ENCODE data around the gene SORCS1. TPM values are rescaled to one million over a fixed set of nuclear protein-coding genes. Genes with fewer than 3 reads are reported as not detected.

Gene SORCS1
- total RNA-seq, 1 donor from 2014 or later = 13.6 TPM

DNA sequence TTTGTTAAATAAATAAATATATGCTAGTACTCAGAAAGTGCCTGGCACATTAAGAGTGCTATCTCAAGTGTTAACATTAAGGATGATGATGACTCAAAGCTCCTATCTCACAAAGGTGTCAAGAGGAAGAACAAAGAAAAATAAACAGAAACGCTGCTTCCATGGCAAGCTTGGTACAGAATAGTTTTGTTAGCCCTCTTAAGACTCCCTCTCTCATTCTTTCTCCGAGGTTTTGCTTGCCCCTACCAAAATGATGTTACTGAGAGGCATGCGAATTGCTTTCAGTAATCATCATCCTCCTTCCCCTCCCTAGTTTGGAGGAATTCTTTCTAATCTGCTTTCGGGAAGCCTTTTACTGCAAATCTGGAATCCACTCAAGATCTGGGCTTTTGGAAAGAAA lies 96.7 kb downstream of the SORCS1 start:
- TF ChIP-seq, protein P1, sequence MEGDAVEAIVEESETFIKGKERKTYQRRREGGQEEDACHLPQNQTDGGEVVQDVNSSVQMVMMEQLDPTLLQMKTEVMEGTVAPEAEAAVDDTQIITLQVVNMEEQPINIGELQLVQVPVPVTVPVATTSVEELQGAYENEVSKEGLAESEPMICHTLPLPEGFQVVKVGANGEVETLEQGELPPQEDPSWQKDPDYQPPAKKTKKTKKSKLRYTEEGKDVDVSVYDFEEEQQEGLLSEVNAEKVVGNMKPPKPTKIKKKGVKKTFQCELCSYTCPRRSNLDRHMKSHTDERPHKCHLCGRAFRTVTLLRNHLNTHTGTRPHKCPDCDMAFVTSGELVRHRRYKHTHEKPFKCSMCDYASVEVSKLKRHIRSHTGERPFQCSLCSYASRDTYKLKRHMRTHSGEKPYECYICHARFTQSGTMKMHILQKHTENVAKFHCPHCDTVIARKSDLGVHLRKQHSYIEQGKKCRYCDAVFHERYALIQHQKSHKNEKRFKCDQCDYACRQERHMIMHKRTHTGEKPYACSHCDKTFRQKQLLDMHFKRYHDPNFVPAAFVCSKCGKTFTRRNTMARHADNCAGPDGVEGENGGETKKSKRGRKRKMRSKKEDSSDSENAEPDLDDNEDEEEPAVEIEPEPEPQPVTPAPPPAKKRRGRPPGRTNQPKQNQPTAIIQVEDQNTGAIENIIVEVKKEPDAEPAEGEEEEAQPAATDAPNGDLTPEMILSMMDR (IDR thresholded peaks at IDR 0.05; ENCODE audit: unreplicated experiment) = no peak
- no peak for DNase-seq (ENCODE audit: low spot score, unreplicated experiment)
- Mint-ChIP-seq H3K27me3 (no peaks in the 10 kb centered on the region), H3K36me3 (ENCODE audit: insufficient read depth) (no peaks in the 10 kb centered on the region), H3K9me3 (ENCODE audit: low read depth) (no peaks in the 10 kb centered on the region), H3K4me3 (ENCODE audit: low read depth) (no peak overlapping the region), H3K4me1 (ENCODE audit: low read depth) (peaks cover 10% of the 10 kb centered on the region), H3K27ac (no peak overlapping the region)

DNA sequence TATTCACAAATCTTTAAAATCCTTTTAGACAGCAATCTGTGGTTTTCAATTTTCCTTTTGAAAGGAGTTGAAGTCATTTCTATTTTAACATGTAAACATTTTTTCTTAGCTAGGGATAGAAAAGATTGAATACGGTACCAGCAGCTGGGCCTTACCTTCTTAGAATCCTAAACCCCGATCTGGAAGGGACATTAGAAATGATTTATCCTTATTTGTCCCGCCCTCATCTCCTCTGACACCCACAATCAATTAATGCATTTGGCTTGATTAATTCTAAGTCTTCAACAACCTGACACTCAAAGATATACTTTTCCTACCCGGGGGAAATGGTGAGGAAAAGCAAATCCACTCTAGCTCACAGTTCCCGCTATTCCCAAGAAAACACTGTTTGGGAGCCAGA lies 100.4 kb downstream of the SORCS1 start:
- H3K27me3 Mint-ChIP-seq = no peaks in the 10 kb centered on the region
- H3K36me3 Mint-ChIP-seq (ENCODE audit: insufficient read depth) = no peaks in the 10 kb centered on the region
- no peak overlapping the region for H3K27ac Mint-ChIP-seq
- peaks cover 15% of the 10 kb centered on the region for H3K4me1 Mint-ChIP-seq (ENCODE audit: low read depth)
- DNase-seq (ENCODE audit: low spot score, unreplicated experiment) = no peak
- no peaks in the 10 kb centered on the region for H3K9me3 Mint-ChIP-seq (ENCODE audit: low read depth)
- no peak overlapping the region for H3K4me3 Mint-ChIP-seq (ENCODE audit: low read depth)
- TF ChIP-seq, protein P1 (IDR thresholded peaks at IDR 0.05; ENCODE audit: unreplicated experiment) = no peak

GRCh38 chr10:107059872-107060271 lies 104.6 kb downstream of the SORCS1 start:
- no peaks in the 10 kb centered on the region for H3K36me3 Mint-ChIP-seq (ENCODE audit: insufficient read depth)
- no peaks in the 10 kb centered on the region for H3K27me3 Mint-ChIP-seq
- no peak overlapping the region for H3K4me3 Mint-ChIP-seq (ENCODE audit: low read depth)
- peaks cover 38% of the 10 kb centered on the region for H3K4me1 Mint-ChIP-seq (ENCODE audit: low read depth)
- DNase-seq (ENCODE audit: low spot score, unreplicated experiment) = no peak
- H3K9me3 Mint-ChIP-seq (ENCODE audit: low read depth) = no peaks in the 10 kb centered on the region
- TF ChIP-seq, protein P1 (IDR thresholded peaks at IDR 0.05; ENCODE audit: unreplicated experiment) = no peak
- no peak overlapping the region for H3K27ac Mint-ChIP-seq

GRCh38 chr10:107059068-107059804 lies 105.3 kb downstream of the SORCS1 start:
- peaks cover 44% of the 10 kb centered on the region for H3K4me1 Mint-ChIP-seq (ENCODE audit: low read depth)
- TF ChIP-seq, protein P1 (IDR thresholded peaks at IDR 0.05; ENCODE audit: unreplicated experiment) = no peak
- H3K36me3 Mint-ChIP-seq (ENCODE audit: insufficient read depth) = no peaks in the 10 kb centered on the region
- H3K27ac Mint-ChIP-seq = peak overlapping the region; percentile 68
- no peak overlapping the region for H3K4me3 Mint-ChIP-seq (ENCODE audit: low read depth)
- no peaks in the 10 kb centered on the region for H3K27me3 Mint-ChIP-seq
- no peaks in the 10 kb centered on the region for H3K9me3 Mint-ChIP-seq (ENCODE audit: low read depth)
- DNase-seq (ENCODE audit: low spot score, unreplicated experiment) = no peak

DNA sequence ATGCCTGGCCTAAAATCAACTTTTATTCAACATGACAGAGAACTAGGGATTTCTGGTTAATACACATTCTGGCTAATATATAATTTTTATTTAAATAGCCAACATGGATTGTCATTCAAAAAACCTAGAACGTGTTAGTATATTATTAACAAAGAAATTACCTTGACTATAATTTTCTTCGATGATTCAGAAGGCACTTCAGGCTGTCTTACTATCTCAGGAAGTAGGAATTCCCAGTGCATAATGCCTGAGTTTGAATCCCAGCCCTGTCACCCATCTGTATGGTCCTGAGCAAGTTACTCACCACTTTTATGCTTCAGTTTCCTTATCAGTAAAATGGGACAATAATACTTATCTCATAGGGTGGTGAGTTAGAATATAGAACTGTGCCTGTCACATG lies 106.2 kb downstream of the SORCS1 start:
- Mint-ChIP-seq H3K9me3 (ENCODE audit: low read depth) (no peaks in the 10 kb centered on the region), H3K4me1 (ENCODE audit: low read depth) (peaks cover 52% of the 10 kb centered on the region), H3K36me3 (ENCODE audit: insufficient read depth) (no peaks in the 10 kb centered on the region), H3K27me3 (no peaks in the 10 kb centered on the region), H3K27ac (no peak overlapping the region), H3K4me3 (ENCODE audit: low read depth) (no peak overlapping the region)
- DNase-seq (ENCODE audit: low spot score, unreplicated experiment) = no peak
- TF ChIP-seq, protein P1 (IDR thresholded peaks at IDR 0.05; ENCODE audit: unreplicated experiment) = no peak
